Caco-2 (cell line): ENCODE results near the gene MYO1E. TPM values are rescaled to one million over a fixed set of nuclear protein-coding genes. Genes with fewer than 3 reads are reported as not detected.

Experiments
- BruUV-seq: library from RNA; stranded (reverse); fragments of 400-500 nt; replicated peaks from 2 replicates; lab custom pipeline; 2021; lab: Mats Ljungman, UMichigan
- CTCF ChIA-PET: fragments of 300-600 bp; sonication (Branson Sonifier 250); formaldehyde crosslinking; loops from one replicate; lab custom pipeline; 2022; ENCODE audit warnings: antibody characterized with exemption; lab: Charles Lee
- POLR2A ChIA-PET: fragments of 300-600 bp; sonication (Branson Sonifier 250); formaldehyde crosslinking; loops from one replicate; lab custom pipeline; 2022; ENCODE audit warnings: antibody characterized with exemption; lab: Charles Lee
- DNase-seq, 2 experiments: peaks; one replicate each; pipeline versions ENCODE4 v3.0.0 to v3.0.0-alpha.2; 2020 to 2022
- H3K27me3 ChIP-seq: replicated peaks from 2 replicates; pipeline ENCODE4 v1.6.0; 2011; ENCODE audit warnings: low read length; ENCODE audit not compliant: control insufficient read depth, insufficient read depth
- H3K36me3 ChIP-seq: 2 replicates; pipeline ENCODE4 v1.5.1; 2011; ENCODE audit warnings: low read length; ENCODE audit not compliant: control insufficient read depth, insufficient read depth
- H3K4me1 ChIP-seq: fragments of 250-450 bp; sonication (Bioruptor Pico); 2 replicates; pipeline ENCODE4 v1.5.1; 2020; ENCODE audit warnings: mild to moderate bottlenecking
- H3K4me3 ChIP-seq: 2 replicates; pipeline ENCODE4 v1.5.1; 2011; ENCODE audit warnings: low read depth, mild to moderate bottlenecking, control low read depth, low read length
- H3K9me3 ChIP-seq: fragments of 250-450 bp; sonication (Bioruptor Pico); 2 replicates; pipeline ENCODE4 v1.5.1; 2020; ENCODE audit warnings: mild to moderate bottlenecking, moderate library complexity
- H3K27ac Mint-ChIP-seq: one replicate; pipeline ENCODE4 v1.8.0; 2022; ENCODE audit warnings: mixed read lengths; ENCODE audit not compliant: unreplicated experiment
- H3K27me3 Mint-ChIP-seq: one replicate; pipeline ENCODE4 v1.8.0; 2022; ENCODE audit warnings: mixed read lengths; ENCODE audit not compliant: insufficient read depth, unreplicated experiment
- H3K36me3 Mint-ChIP-seq: one replicate; pipeline ENCODE4 v1.8.0; 2022; ENCODE audit warnings: mild to moderate bottlenecking, mixed read lengths; ENCODE audit not compliant: insufficient read depth, unreplicated experiment
- H3K4me1 Mint-ChIP-seq: one replicate; pipeline ENCODE4 v1.8.0; 2022; ENCODE audit warnings: low read depth, mixed read lengths; ENCODE audit not compliant: unreplicated experiment
- H3K4me3 Mint-ChIP-seq: one replicate; pipeline ENCODE4 v1.8.0; 2022; ENCODE audit warnings: mild to moderate bottlenecking, moderate library complexity, mixed read lengths; ENCODE audit not compliant: unreplicated experiment
- H3K9me3 Mint-ChIP-seq: one replicate; pipeline ENCODE4 v1.8.0; 2022; ENCODE audit warnings: mixed read lengths; ENCODE audit not compliant: unreplicated experiment
- CTCF ChIP-seq, 2 experiments: fragments of 200-600 bp in 1 of 2; IDR thresholded peaks; 1 replicate in 1 of 2; 2 replicates in 1 of 2; pipeline versions ENCODE4 v1.5.1 to v1.8.0; 2011 to 2022; ENCODE audit warnings: antibody characterized with exemption in 1 of 2, control low read depth in 1 of 2, inconsistent platforms in 1 of 2, low read depth in 1 of 2, low read length in 1 of 2, mild to moderate bottlenecking in 1 of 2, moderate library complexity in 1 of 2; ENCODE audit not compliant: insufficient read depth in 1 of 2, severe bottlenecking in 1 of 2, unreplicated experiment in 1 of 2
- intact Hi-C: fragments of 100-400 bp; cut with micrococcal nuclease; formaldehyde crosslinking; loops from one replicate; pipeline ENCODE4 v1.10.0; 2022; ENCODE audit not compliant: unreplicated experiment
- total RNA-seq: library from RNA; stranded (reverse); gene quantifications from 2 replicates; pipeline ENCODE4 v1.2.3, GENCODE V29; 2022

Gene MYO1E
- total RNA-seq, 1 experiment from 2014 or later: 187 TPM

GRCh38 chr15:59306520-59307164 is 66.0 kb downstream of the MYO1E start:
- peaks cover 8% of the 10 kb centered on the region for H3K4me1 Mint-ChIP-seq
- DNase-seq: no peak
- no peak overlapping the region for H3K4me3 ChIP-seq
- H3K27ac Mint-ChIP-seq: no peak overlapping the region
- intact Hi-C loops: no loop called here
- TF ChIP-seq CTCF (IDR thresholded peaks at IDR 0.05; ENCODE audit: insufficient read depth in 1 of 2, low read depth in 1 of 2, low read length in 1 of 2, severe bottlenecking in 1 of 2, unreplicated experiment in 1 of 2): no peak
- no peaks in the 10 kb centered on the region for H3K36me3 ChIP-seq
- no peaks in the 10 kb centered on the region for H3K27me3 ChIP-seq
- H3K36me3 Mint-ChIP-seq: peaks cover 11% of the 10 kb centered on the region
- H3K4me1 ChIP-seq: peaks cover 6% of the 10 kb centered on the region; the same call in 1 of the 2 replicates
- no peaks in the 10 kb centered on the region for H3K9me3 ChIP-seq
- CTCF ChIA-PET: no interaction called here
- POLR2A ChIA-PET: no interaction called here
- no peak overlapping the region for H3K4me3 Mint-ChIP-seq
- no peaks in the 10 kb centered on the region for H3K27me3 Mint-ChIP-seq
- no peaks in the 10 kb centered on the region for H3K9me3 Mint-ChIP-seq
- no TSS peak for BruUV-seq

- no peak for DNase-seq
- intact Hi-C loops: no loop called here
- ChIA-PET POLR2A (no interaction called here), CTCF (no interaction called here)
- H3K36me3 ChIP-seq: no peaks in the 10 kb centered on the region
- H3K9me3 ChIP-seq: no peaks in the 10 kb centered on the region
- no peaks in the 10 kb centered on the region for H3K27me3 ChIP-seq
- no peak for TF ChIP-seq CTCF (IDR thresholded peaks at IDR 0.05; ENCODE audit: insufficient read depth in 1 of 2, low read depth in 1 of 2, low read length in 1 of 2, severe bottlenecking in 1 of 2, unreplicated experiment in 1 of 2)
- Mint-ChIP-seq H3K4me3 (no peak overlapping the region), H3K4me1 (peaks cover 11% of the 10 kb centered on the region), H3K9me3 (no peaks in the 10 kb centered on the region), H3K27ac (no peak overlapping the region), H3K27me3 (no peaks in the 10 kb centered on the region), H3K36me3 (peaks cover 10% of the 10 kb centered on the region)
- peaks cover 11% of the 10 kb centered on the region for H3K4me1 ChIP-seq
- no peak overlapping the region for H3K4me3 ChIP-seq
- no TSS peak for BruUV-seq
Measured at GRCh38 chr15:59304807-59305206, 67.9 kb downstream of the MYO1E start.

- Histone ChIP-seq H3K36me3 (no peaks in the 10 kb centered on the region), H3K4me1 (peaks cover 17% of the 10 kb centered on the region), H3K27me3 (no peaks in the 10 kb centered on the region), H3K4me3 (no peak overlapping the region), H3K9me3 (no peaks in the 10 kb centered on the region)
- no peak for DNase-seq
- no peak for TF ChIP-seq CTCF (IDR thresholded peaks at IDR 0.05; ENCODE audit: insufficient read depth in 1 of 2, low read depth in 1 of 2, low read length in 1 of 2, severe bottlenecking in 1 of 2, unreplicated experiment in 1 of 2)
- H3K4me1 Mint-ChIP-seq: peaks cover 7% of the 10 kb centered on the region
- H3K9me3 Mint-ChIP-seq: no peaks in the 10 kb centered on the region
- intact Hi-C loops: no loop called here
- ChIA-PET POLR2A (no interaction called here), CTCF (no interaction called here)
- no peaks in the 10 kb centered on the region for H3K27me3 Mint-ChIP-seq
- no peak overlapping the region for H3K27ac Mint-ChIP-seq
- H3K36me3 Mint-ChIP-seq: peaks cover 8% of the 10 kb centered on the region
- H3K4me3 Mint-ChIP-seq: no peak overlapping the region
- BruUV-seq: no TSS peak
Measured at GRCh38 chr15:59304034-59304795, 68.5 kb downstream of the MYO1E start.
